ENCODE results near the gene C1orf116. TPM values are rescaled to one million over a fixed set of nuclear protein-coding genes. Genes with fewer than 3 reads are reported as not detected.

The C1orf116 gene
- total RNA-seq, 1 donor: not detected

- no peak overlapping the region for H3K27ac ChIP-seq (ENCODE audit: low read depth, low read length)
- no peak for DNase-seq (ENCODE audit: insufficient read length, low spot score, missing footprints)
- H3K27me3 ChIP-seq (ENCODE audit: insufficient read depth, low read length): no peaks in the 10 kb centered on the region
- TF ChIP-seq, protein P1, sequence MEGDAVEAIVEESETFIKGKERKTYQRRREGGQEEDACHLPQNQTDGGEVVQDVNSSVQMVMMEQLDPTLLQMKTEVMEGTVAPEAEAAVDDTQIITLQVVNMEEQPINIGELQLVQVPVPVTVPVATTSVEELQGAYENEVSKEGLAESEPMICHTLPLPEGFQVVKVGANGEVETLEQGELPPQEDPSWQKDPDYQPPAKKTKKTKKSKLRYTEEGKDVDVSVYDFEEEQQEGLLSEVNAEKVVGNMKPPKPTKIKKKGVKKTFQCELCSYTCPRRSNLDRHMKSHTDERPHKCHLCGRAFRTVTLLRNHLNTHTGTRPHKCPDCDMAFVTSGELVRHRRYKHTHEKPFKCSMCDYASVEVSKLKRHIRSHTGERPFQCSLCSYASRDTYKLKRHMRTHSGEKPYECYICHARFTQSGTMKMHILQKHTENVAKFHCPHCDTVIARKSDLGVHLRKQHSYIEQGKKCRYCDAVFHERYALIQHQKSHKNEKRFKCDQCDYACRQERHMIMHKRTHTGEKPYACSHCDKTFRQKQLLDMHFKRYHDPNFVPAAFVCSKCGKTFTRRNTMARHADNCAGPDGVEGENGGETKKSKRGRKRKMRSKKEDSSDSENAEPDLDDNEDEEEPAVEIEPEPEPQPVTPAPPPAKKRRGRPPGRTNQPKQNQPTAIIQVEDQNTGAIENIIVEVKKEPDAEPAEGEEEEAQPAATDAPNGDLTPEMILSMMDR (IDR thresholded peaks at IDR 0.05; ENCODE audit: extremely low read depth, low read depth, low read length): no peak
- H4K20me1 ChIP-seq (ENCODE audit: insufficient read depth, low read length): no peaks in the 10 kb centered on the region
- no peaks in the 10 kb centered on the region for H3K36me3 ChIP-seq (ENCODE audit: insufficient read depth, low read length)
- H3K9me3 ChIP-seq (ENCODE audit: low read depth, low read length): no peaks in the 10 kb centered on the region
- peaks cover 16% of the 10 kb centered on the region for H3K4me1 ChIP-seq (ENCODE audit: insufficient read depth, low read length)
- no peaks in the 10 kb centered on the region for H3K79me2 ChIP-seq (ENCODE audit: insufficient read depth, low read length)
- H3K4me2 ChIP-seq (ENCODE audit: insufficient read depth, low read length): no peak overlapping the region
- H3K4me3 ChIP-seq (ENCODE audit: insufficient read depth, low read length): no peak overlapping the region
- no peak overlapping the region for H2AFZ ChIP-seq (ENCODE audit: low read length)
These were observed 24.1 kb upstream of the C1orf116 start for GRCh38 chr1:207056673-207057072.

DNA sequence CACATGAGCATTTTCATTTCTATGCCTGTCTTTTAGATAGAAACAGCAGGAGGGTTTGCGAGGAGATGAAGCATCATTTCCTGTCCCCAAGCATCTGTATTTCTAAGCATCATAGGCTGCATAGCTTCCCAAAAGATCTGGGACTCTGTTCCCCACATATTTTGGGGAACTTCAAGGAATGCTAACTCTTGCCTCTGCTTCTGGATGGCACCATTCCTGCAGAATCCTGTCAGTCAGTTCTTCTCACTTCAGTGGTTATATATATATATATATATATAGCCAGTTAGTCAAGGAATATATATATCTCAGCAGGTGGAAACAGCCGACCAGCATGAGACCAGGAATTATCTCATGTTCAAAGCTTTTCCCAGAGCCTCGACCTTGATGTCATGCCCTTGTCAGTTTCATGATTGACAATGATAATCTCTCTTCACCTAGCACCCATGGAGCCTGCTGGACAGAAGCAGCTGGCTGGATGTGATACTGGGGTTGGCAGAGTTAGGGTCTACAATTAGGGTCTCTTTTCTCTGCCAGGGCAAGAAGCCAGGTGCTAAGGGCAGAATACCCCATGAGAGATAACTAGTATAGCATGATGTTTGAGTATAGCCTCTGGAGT lies 22.9 kb upstream of the C1orf116 start:
- TF ChIP-seq, protein P1 (IDR thresholded peaks at IDR 0.05; ENCODE audit: extremely low read depth, low read depth, low read length): no peak
- Histone ChIP-seq H3K27me3 (ENCODE audit: insufficient read depth, low read length) (no peaks in the 10 kb centered on the region), H3K27ac (ENCODE audit: low read depth, low read length) (no peak overlapping the region), H3K9me3 (ENCODE audit: low read depth, low read length) (no peaks in the 10 kb centered on the region), H3K36me3 (ENCODE audit: insufficient read depth, low read length) (no peaks in the 10 kb centered on the region), H3K79me2 (ENCODE audit: insufficient read depth, low read length) (peaks cover 3% of the 10 kb centered on the region), H3K4me3 (ENCODE audit: insufficient read depth, low read length) (no peak overlapping the region), H3K4me1 (ENCODE audit: insufficient read depth, low read length) (peaks cover 23% of the 10 kb centered on the region), H3K4me2 (ENCODE audit: insufficient read depth, low read length) (no peak overlapping the region), H2AFZ (ENCODE audit: low read length) (no peak overlapping the region), H4K20me1 (ENCODE audit: insufficient read depth, low read length) (no peaks in the 10 kb centered on the region)
- DNase-seq (ENCODE audit: insufficient read length, low spot score, missing footprints): no peak

DNA sequence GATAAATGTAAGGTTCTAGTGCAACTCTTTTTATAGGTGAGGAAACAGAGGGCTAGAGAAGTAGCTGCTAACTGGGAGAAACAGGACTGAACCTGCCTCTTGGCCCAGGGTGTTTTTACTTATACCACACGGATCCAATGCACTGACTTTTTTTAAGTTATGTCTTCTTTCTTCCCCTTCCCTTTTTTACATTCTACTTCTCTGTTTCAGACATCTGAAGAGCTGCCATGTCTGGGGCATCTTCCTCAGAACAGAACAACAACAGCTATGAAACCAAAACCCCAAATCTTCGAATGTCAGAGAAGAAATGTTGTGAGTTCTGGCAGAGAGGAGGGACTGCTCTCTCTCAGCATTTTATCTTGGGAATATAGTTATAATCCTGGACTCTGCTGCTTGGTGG lies 21.9 kb upstream of the C1orf116 start:
- no peak overlapping the region for H3K4me3 ChIP-seq (ENCODE audit: insufficient read depth, low read length)

More for the DNA sequence above, 21.9 kb upstream of the C1orf116 start:
- Histone ChIP-seq H3K4me2 (ENCODE audit: insufficient read depth, low read length) (no peak overlapping the region), H3K36me3 (ENCODE audit: insufficient read depth, low read length) (peaks cover 1% of the 10 kb centered on the region), H3K4me1 (ENCODE audit: insufficient read depth, low read length) (peaks cover 26% of the 10 kb centered on the region), H3K9me3 (ENCODE audit: low read depth, low read length) (no peaks in the 10 kb centered on the region), H4K20me1 (ENCODE audit: insufficient read depth, low read length) (peaks cover 4% of the 10 kb centered on the region), H3K27me3 (ENCODE audit: insufficient read depth, low read length) (no peaks in the 10 kb centered on the region), H2AFZ (ENCODE audit: low read length) (no peak overlapping the region), H3K27ac (ENCODE audit: low read depth, low read length) (no peak overlapping the region), H3K79me2 (ENCODE audit: insufficient read depth, low read length) (peaks cover 13% of the 10 kb centered on the region)
- TF ChIP-seq, protein P1 (IDR thresholded peaks at IDR 0.05; ENCODE audit: extremely low read depth, low read depth, low read length): no peak
- no peak for DNase-seq (ENCODE audit: insufficient read length, low spot score, missing footprints)
